GM12878 (cell line): ENCODE measurements around the gene NPR1. TPM values are rescaled to one million over a fixed set of nuclear protein-coding genes. Genes with fewer than 3 reads are reported as not detected.

Source experiments
- ATAC-seq: fragments of 200-7000 bp; cut with Tn5 transposase; 3 replicates; pipeline ENCODE4 v1.9.1; 2020; ENCODE audit warnings: mild to moderate bottlenecking, moderate library complexity
- BruUV-seq: library from RNA; stranded (reverse); fragments of 400-500 nt; replicated peaks from 2 replicates; lab custom pipeline; 2021; lab: Mats Ljungman, UMichigan
- CTCF ChIA-PET: fragments of 300-600 bp; sonication (Branson Sonifier 250); formaldehyde crosslinking; extraction: SDS; loops from one replicate; lab custom pipeline; 2021; ENCODE audit warnings: inconsistent platforms; lab: Yijun Ruan, JAX
- POLR2A ChIA-PET: fragments of 350-600 bp; formaldehyde crosslinking; extraction: SDS; loops from one replicate; lab custom pipeline; 2021; ENCODE audit warnings: inconsistent platforms; lab: Charles Lee
- RAD21 ChIA-PET: fragments of 300-600 bp; sonication (Branson Sonifier 250); formaldehyde crosslinking; loops from one replicate; lab custom pipeline; 2023; ENCODE audit warnings: antibody characterized with exemption; ENCODE audit not compliant: unreplicated experiment; lab: Charles Lee
- SMC1A ChIA-PET: fragments of 300-600 bp; sonication (Branson Sonifier 250); formaldehyde crosslinking; loops from one replicate; lab custom pipeline; 2023; ENCODE audit not compliant: unreplicated experiment, uncharacterized antibody; lab: Charles Lee
- DNase-seq: peaks from one replicate; pipeline ENCODE4 v3.0.0-alpha.2; 2011; ENCODE audit warnings: low read depth, low spot score
- FAIRE-seq: peaks from 3 replicates; lab custom pipeline; 2011; peaks lifted over from hg19 to GRCh38; lab: Jason Lieb, UNC
- H2AFZ ChIP-seq: 2 replicates; pipeline ENCODE4 v1.6.0; 2011; ENCODE audit warnings: low read depth, low read length, control low read depth; ENCODE audit not compliant: control insufficient read depth
- H3K27ac ChIP-seq: 2 replicates; pipeline ENCODE4 v1.5.1; 2011; ENCODE audit warnings: control low read depth; ENCODE audit not compliant: control insufficient read depth, insufficient read depth
- H3K27me3 ChIP-seq, 2 experiments: replicated peaks in 1 of 2; 2 replicates each; pipeline versions ENCODE4 v1.6.0 to v1.6.1; 2011; ENCODE audit warnings: low read length in 1 of 2; ENCODE audit not compliant: control insufficient read depth in 2 of 2, insufficient read depth in 2 of 2
- H3K36me3 ChIP-seq, 2 experiments: 2 replicates each; pipeline ENCODE4 v1.5.1; 2011; ENCODE audit warnings: low read length in 1 of 2; ENCODE audit not compliant: control insufficient read depth in 2 of 2, insufficient read depth in 2 of 2
- H3K4me1 ChIP-seq: 2 replicates; pipeline ENCODE4 v1.6.1; 2011; ENCODE audit warnings: mild to moderate bottlenecking, low read length, moderate library complexity, mixed read lengths; ENCODE audit not compliant: control insufficient read depth, insufficient read depth
- H3K4me2 ChIP-seq: 2 replicates; pipeline ENCODE4 v1.6.0; 2011; ENCODE audit warnings: control low read depth; ENCODE audit not compliant: control insufficient read depth, insufficient read depth
- H3K4me3 ChIP-seq: fragments of 200-600 bp; sonication (generic); 2 replicates; pipeline ENCODE4 v1.5.1; 2016
- H3K79me2 ChIP-seq: 2 replicates; pipeline ENCODE4 v1.6.0; 2011; ENCODE audit warnings: low read length; ENCODE audit not compliant: control insufficient read depth, insufficient read depth
- H3K9ac ChIP-seq: 2 replicates; pipeline ENCODE4 v1.8.0; 2011; ENCODE audit warnings: low read length, control low read depth, mixed read lengths; ENCODE audit not compliant: control insufficient read depth, insufficient read depth
- H3K9me3 ChIP-seq: replicated peaks from 3 replicates; pipeline ENCODE4 v1.5.1; 2011; ENCODE audit warnings: mild to moderate bottlenecking, low read length; ENCODE audit not compliant: control insufficient read depth, insufficient read depth
- H4K20me1 ChIP-seq: 2 replicates; pipeline ENCODE4 v1.6.0; 2011; ENCODE audit not compliant: control insufficient read depth, insufficient read depth
- ATF7 ChIP-seq: fragments of 450-650 bp; IDR thresholded peaks from 2 replicates; pipeline ENCODE4 v1.6.1; 2016; ENCODE audit warnings: low read depth, mild to moderate bottlenecking
- BMI1 ChIP-seq: fragments of 450-650 bp; IDR thresholded peaks from 2 replicates; pipeline ENCODE4 v1.6.1; 2016; ENCODE audit warnings: mild to moderate bottlenecking, moderate library complexity, borderline replicate concordance
- DPF2 ChIP-seq: fragments of 450-650 bp; IDR thresholded peaks from 2 replicates; pipeline ENCODE4 v1.6.1; 2017; ENCODE audit warnings: mild to moderate bottlenecking
- E4F1 ChIP-seq: fragments of 450-650 bp; IDR thresholded peaks from 2 replicates; pipeline ENCODE4 v1.6.1; 2018; ENCODE audit warnings: borderline replicate concordance, mild to moderate bottlenecking; ENCODE audit not compliant: partially characterized antibody
- ESRRA ChIP-seq: IDR thresholded peaks from 2 replicates; pipeline ENCODE4 v1.6.1; 2012; ENCODE audit warnings: mild to moderate bottlenecking, low read length, improper control_type of control experiment
- JUNB ChIP-seq: IDR thresholded peaks from 2 replicates; pipeline ENCODE4 v1.6.1; 2016; ENCODE audit warnings: antibody characterized with exemption, mild to moderate bottlenecking
- KLF5 ChIP-seq: fragments of 450-650 bp; IDR thresholded peaks from 2 replicates; pipeline ENCODE4 v1.6.1; 2014; ENCODE audit warnings: mild to moderate bottlenecking; ENCODE audit not compliant: partially characterized antibody
- MTA2 ChIP-seq: fragments of 450-650 bp; IDR thresholded peaks from 2 replicates; pipeline ENCODE4 v1.6.1; 2016; ENCODE audit warnings: low read depth, mild to moderate bottlenecking, moderate library complexity
- MTA3 ChIP-seq: IDR thresholded peaks from 2 replicates; pipeline ENCODE4 v1.6.1; 2012; ENCODE audit warnings: low read length, inconsistent platforms, borderline replicate concordance
- MYB ChIP-seq: fragments of 150-350 bp; IDR thresholded peaks from 2 replicates; pipeline ENCODE4 v1.6.1; 2014; ENCODE audit warnings: mild to moderate bottlenecking, low read depth, low read length, borderline replicate concordance
- NR2C1 ChIP-seq: fragments of 450-650 bp; IDR thresholded peaks from 2 replicates; pipeline ENCODE4 v1.6.1; 2017; ENCODE audit warnings: antibody characterized with exemption, mild to moderate bottlenecking, moderate library complexity
- POU2F2 ChIP-seq: IDR thresholded peaks from 3 replicates; pipeline ENCODE4 v1.6.1; 2011; ENCODE audit warnings: low read depth, mild to moderate bottlenecking, low read length, borderline replicate concordance
- RBBP5 ChIP-seq: fragments of 200-600 bp; sonication (generic); conservative IDR thresholded peaks from 2 replicates; pipeline ENCODE4 v1.6.1; 2016
- SIN3A ChIP-seq: IDR thresholded peaks from 2 replicates; pipeline ENCODE4 v1.6.1; 2012; ENCODE audit warnings: low read depth, low read length, improper control_type of control experiment
- SIX5 ChIP-seq: IDR thresholded peaks from 2 replicates; pipeline ENCODE4 v1.6.1; 2011; ENCODE audit warnings: mild to moderate bottlenecking, low read depth, low read length, moderate library complexity; ENCODE audit not compliant: severe bottlenecking
- SRF ChIP-seq, 2 experiments: IDR thresholded peaks; 2 replicates each; pipeline ENCODE4 v1.6.1; 2011; ENCODE audit warnings: low read depth in 2 of 2, low read length in 2 of 2, mild to moderate bottlenecking in 1 of 2, moderate library complexity in 1 of 2
- TCF12 ChIP-seq: IDR thresholded peaks from 2 replicates; pipeline ENCODE4 v1.6.1; 2011; ENCODE audit warnings: low read depth, mild to moderate bottlenecking, low read length
- ZBED1 ChIP-seq: IDR thresholded peaks from 2 replicates; pipeline ENCODE4 v1.6.1; 2016; ENCODE audit warnings: borderline replicate concordance
- ZNF207 ChIP-seq: fragments of 450-650 bp; IDR thresholded peaks from 2 replicates; pipeline ENCODE4 v1.6.1; 2014; ENCODE audit warnings: antibody characterized with exemption, mild to moderate bottlenecking, borderline replicate concordance
- ZNF24 ChIP-seq: fragments of 450-650 bp; IDR thresholded peaks from 2 replicates; pipeline ENCODE4 v1.6.1; 2017; ENCODE audit warnings: antibody characterized with exemption, mild to moderate bottlenecking
- ZSCAN29 ChIP-seq: fragments of 450-650 bp; IDR thresholded peaks from 2 replicates; pipeline ENCODE4 v1.6.1; 2017; ENCODE audit warnings: mild to moderate bottlenecking, moderate library complexity
- WGBS: methylation state at CpG from one replicate; pipeline ENCODE4 v1.1.6; 2016; ENCODE audit warnings: low lambda C conversion rate; ENCODE audit not compliant: insufficient replicate concordance, insufficient coverage; ENCODE audit errors: missing lambda C conversion rate; 5-methylcytosine and 5-hydroxymethylcytosine counted together
- in situ Hi-C: fragments of 300-500 bp; cut with MboI; formaldehyde crosslinking; loops from 9 replicates; pipeline ENCODE4 v1.14.3; 2018; ENCODE audit warnings: mixed read lengths
- intact Hi-C: fragments of 100-400 bp; cut with micrococcal nuclease; formaldehyde crosslinking; loops from one replicate; pipeline ENCODE4 v1.14.2; 2022; ENCODE audit not compliant: unreplicated experiment
- polyA plus RNA-seq, 11 experiments: library from polyadenylated mRNA; depleted of rRNA in 4 of 11; unstranded in 6 of 11; stranded (reverse) in 5 of 11; fragments of >200 nt; fragmentation: Nextera tagmentation in 4 of 11; fragmentation: Illumina TruSeq in 1 of 11; extraction: Ambion mirVana in 4 of 11; extraction: Trizol in 1 of 11; gene quantifications; 1 replicate in 1 of 11; 2 replicates in 10 of 11; pipeline versions ENCODE4 v1.2.1 to v1.2.3, GENCODE V29; 2011 to 2016; ENCODE audit warnings: inconsistent platforms in 2 of 11, missing spikeins in 2 of 11, low read depth in 1 of 11
- total RNA-seq, 4 experiments: library from RNA; depleted of rRNA in 3 of 4; stranded (reverse); fragments of >200 nt in 3 of 4; fragmentation: Illumina TruSeq in 1 of 4; extraction: Trizol in 1 of 4; gene quantifications; 2 replicates each; pipeline versions ENCODE4 v1.2.1 to v1.2.3, GENCODE V29; 2013 to 2021

The NPR1 gene
- total and polyA plus RNA-seq, 10 of the 15 experiments (the other 5 are each of a cell fraction or from before 2014, with no cell fraction given), result 0.09 to 2.1 (median 0.28) TPM; not detected in 1

- WGBS, result 19% methylated on average over 5 of the region's 5 CpGs
- FAIRE-seq, result peak; percentile 90
- BruUV-seq, result no TSS peak
- Histone ChIP-seq H4K20me1 (no peaks in the 10 kb centered on the region), H3K9ac (peak overlapping the region; percentile 35; the same call in 1 of the 2 replicates), H3K4me2 (peak overlapping the region; percentile 69), H3K4me1 (peaks cover 32% of the 10 kb centered on the region), H3K27me3 (no peaks in the 10 kb centered on the region), H3K4me3 (peak overlapping the region; percentile 7; the same call in 1 of the 2 replicates), H3K9me3 (no peaks in the 10 kb centered on the region), H3K36me3 (peaks cover 3 to 30% of the 10 kb centered on the region in 2 experiments; a peak in 3 of 4 replicates), H3K79me2 (no peaks in the 10 kb centered on the region; the same call in none of the 2 replicates), H3K27ac (peak overlapping the region; percentile 77), H2AFZ (no peak overlapping the region)
- ChIA-PET CTCF (interaction anchor here (0.7 to 6.2 kb wide), 10 partner anchors 9 to 415 kb away, joined by 4 to 63 read pairs (median 11); partner anchors contain the start of genes ILF2, INTS3, NPR1 and RAB13), SMC1A (interaction anchor here (0.6 to 6.1 kb wide), 14 partner anchors 9 to 397 kb away, joined by 3 to 144 read pairs (median 4); partner anchors contain the start of genes CHTOP, INTS3, NPR1 and S100A4), RAD21 (interaction anchor here (0.8 to 6.6 kb wide), 11 partner anchors 9 to 397 kb away, joined by 3 to 139 read pairs (median 4); partner anchors contain the start of genes CHTOP and INTS3), POLR2A (interaction anchor here (1.0 to 6.0 kb wide), 6 partner anchors 12 to 399 kb away, joined by 3 to 184 read pairs (median 4); partner anchors contain the start of genes INTS3 and S100A6)
- intact Hi-C loops (loop anchor here (1.0 kb wide), 2 partner anchors 8 to 71 kb away; no protein-coding TSS in a partner anchor), in situ Hi-C loops (no loop called here)
- ATAC-seq, result peak; percentile 87
- peak; percentile 80 for DNase-seq
- TF ChIP-seq MTA2, result peak; percentile 94
- no peak for TF ChIP-seq ZNF24
- TF ChIP-seq POU2F2, result peak; percentile 57; the same call in 1 of the 3 replicates
- no peak for TF ChIP-seq NR2C1
- peak; percentile 97 for TF ChIP-seq ATF7
- TF ChIP-seq SRF (IDR thresholded peaks at IDR 0.05; ENCODE audit: low read depth in 2 of 2, low read length in 2 of 2), result peak in 1 of 2 experiments; percentile 50; a peak in 1 of 4 replicates
- peak; percentile 91; the same call in 1 of the 2 replicates for TF ChIP-seq DPF2
- peak; percentile 73 for TF ChIP-seq MTA3
- no peak for TF ChIP-seq ZSCAN29
- TF ChIP-seq SIN3A, result no peak
- TF ChIP-seq E4F1, result no peak
- TF ChIP-seq SIX5, result no peak
- TF ChIP-seq RBBP5, result no peak
- TF ChIP-seq ZBED1, result peak; percentile 66; the same call in 1 of the 2 replicates
- peak; percentile 78 for TF ChIP-seq BMI1
- TF ChIP-seq TCF12, result no peak
- no peak for TF ChIP-seq ESRRA
- no peak for TF ChIP-seq KLF5
- peak; percentile 75 for TF ChIP-seq JUNB
- TF ChIP-seq ZNF207, result no peak
- no peak for TF ChIP-seq MYB
Observed at GRCh38 chr1:153742411-153743142, 64.1 kb downstream of the NPR1 start.
